Muscle of arm (tissue), 14 donors: ENCODE measurements around the gene C12orf75. TPM values are rescaled to one million over a fixed set of nuclear protein-coding genes. Genes with fewer than 3 reads are reported as not detected.
"Not testable (repeated sequence)": the region's sequence is repeated elsewhere in the genome, so short reads cannot be mapped to it uniquely, and the experiment has no call there.

Experiments used
- DNase-seq: peaks from one replicate; pipeline ENCODE4 v3.0.0-alpha.2; 2013
- long read RNA-seq, 11 donors: transcript quantifications; one replicate each; lab custom pipeline, GENCODE V29; 2026
- polyA plus RNA-seq, 12 donors: library from polyadenylated mRNA; unstranded; fragments of 120-200 nt; gene quantifications; one replicate each; pipeline ENCODE4 v1.2.1, GENCODE V29; 2013; ENCODE audit not compliant: insufficient read length in 12 of 12

C12orf75 gene
- polyA plus RNA-seq = 10 to 100 TPM in 3 of 12 donors, 1 to 10 TPM in 8, not detected in 1; 4.1 to 27.9 (median 8.3) TPM
- long read RNA-seq, donor 1, transcript C12orf75-201 (6 exons, 1,366 nt) = major isoform, 38 of 43 reads
- long read RNA-seq, donor 1, partial matches to known transcripts = 0 of 43 reads
- long read RNA-seq, donor 1, other reads (novel, unspliced or antisense) = 0 of 43 reads
- long read RNA-seq, donor 2, partial matches to known transcripts = 0 of 4 reads
- long read RNA-seq, donor 2, other reads (novel, unspliced or antisense) = 0 of 4 reads
- long read RNA-seq, donor 3, partial matches to known transcripts = 0 of 3 reads
- long read RNA-seq, donor 3, other reads (novel, unspliced or antisense) = 0 of 3 reads
- long read RNA-seq, donor 4, partial matches to known transcripts = 0 of 2 reads
- long read RNA-seq, donor 4, other reads (novel, unspliced or antisense) = 0 of 2 reads
- long read RNA-seq, donor 5 = 0 reads
- long read RNA-seq, donor 6, partial matches to known transcripts = 0 of 1 reads
- long read RNA-seq, donor 6, other reads (novel, unspliced or antisense) = 0 of 1 reads
- long read RNA-seq, donor 7, partial matches to known transcripts = 0 of 1 reads
- long read RNA-seq, donor 7, other reads (novel, unspliced or antisense) = 0 of 1 reads
- long read RNA-seq, donor 8, partial matches to known transcripts = 0 of 3 reads
- long read RNA-seq, donor 8, other reads (novel, unspliced or antisense) = 0 of 3 reads
- long read RNA-seq, donor 9, partial matches to known transcripts = 0 of 4 reads
- long read RNA-seq, donor 9, other reads (novel, unspliced or antisense) = 0 of 4 reads
- long read RNA-seq, donor 10, partial matches to known transcripts = 0 of 1 reads
- long read RNA-seq, donor 10, other reads (novel, unspliced or antisense) = 0 of 1 reads
- long read RNA-seq, donor 11, transcript C12orf75-201 (6 exons, 1,366 nt) = major isoform, 5 of 6 reads
- long read RNA-seq, donor 11, partial matches to known transcripts = 0 of 6 reads
- long read RNA-seq, donor 11, other reads (novel, unspliced or antisense) = 0 of 6 reads

DNA sequence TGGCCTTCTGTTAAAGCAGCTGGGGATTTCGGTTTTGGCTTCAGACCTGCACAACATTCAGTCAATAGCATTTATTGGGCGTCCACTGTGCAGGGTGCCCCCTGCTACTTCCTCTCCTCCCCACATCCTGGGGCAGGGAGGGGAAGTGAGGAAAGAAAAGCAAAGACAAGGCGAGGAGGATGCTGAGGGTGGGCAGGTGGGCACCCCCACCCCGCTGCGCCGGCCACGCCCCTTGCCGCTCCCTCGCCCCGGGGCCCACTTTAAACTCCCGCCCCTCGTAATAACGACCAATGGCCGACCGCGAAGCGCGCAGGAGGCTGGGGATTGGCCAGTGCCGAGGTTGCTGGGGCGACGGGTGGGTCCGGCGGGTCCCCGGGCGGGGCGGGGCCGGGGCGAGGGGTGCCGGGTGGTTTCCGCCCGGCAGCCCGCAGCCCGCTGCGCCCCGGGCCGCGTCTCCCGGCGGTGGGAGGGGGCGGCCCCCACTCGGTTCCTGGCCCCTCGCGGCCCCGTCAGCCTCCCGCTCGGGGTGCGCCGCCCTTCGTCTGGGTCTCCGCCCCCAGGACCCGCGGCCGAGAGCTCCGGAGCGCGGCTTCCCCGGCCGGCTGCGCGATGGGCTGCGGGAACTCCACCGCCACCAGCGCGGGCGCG lies at the start of gene C12orf75:
Gene C12orf75 (plus strand): TSS at position 409 of the 648 bp plus-strand sequence. CDS start 201 bp downstream, at position 610.
- DNase-seq = peak; percentile 73

DNA sequence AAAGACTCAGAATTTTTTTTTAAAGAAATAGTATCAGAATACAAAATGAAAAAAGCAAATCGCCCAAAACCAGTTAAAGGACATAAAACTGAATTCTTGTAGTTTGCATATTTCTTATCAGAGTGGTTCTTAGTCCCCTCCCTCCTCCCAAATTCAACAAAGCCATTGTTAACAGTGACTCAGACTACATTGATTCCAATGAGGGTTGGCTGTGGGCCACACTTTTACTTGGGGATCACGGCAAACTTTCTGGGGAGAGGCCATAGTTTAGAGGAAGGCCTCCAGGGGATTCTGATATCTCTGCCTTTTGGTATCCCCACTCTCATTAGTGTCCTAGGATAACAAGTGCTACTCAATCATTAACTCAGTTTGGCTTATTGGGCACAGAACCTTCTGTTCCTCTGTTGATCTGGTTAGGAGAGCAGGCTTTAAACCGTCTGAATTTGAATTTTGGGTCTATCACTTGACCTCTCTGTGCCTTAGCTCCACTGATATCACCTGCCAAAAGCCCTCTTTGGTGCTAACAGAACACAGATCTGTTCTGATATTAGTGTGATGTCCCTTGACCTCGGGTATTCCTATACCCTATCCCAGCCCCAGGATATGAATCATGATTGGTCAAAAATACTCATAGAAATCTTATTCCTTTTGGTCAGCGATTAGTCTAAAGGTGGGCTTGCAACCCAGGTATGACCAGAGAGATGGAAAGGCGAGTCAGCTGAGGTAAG lies 49.4 kb upstream of the C12orf75 start:
- no peak for DNase-seq

DNA sequence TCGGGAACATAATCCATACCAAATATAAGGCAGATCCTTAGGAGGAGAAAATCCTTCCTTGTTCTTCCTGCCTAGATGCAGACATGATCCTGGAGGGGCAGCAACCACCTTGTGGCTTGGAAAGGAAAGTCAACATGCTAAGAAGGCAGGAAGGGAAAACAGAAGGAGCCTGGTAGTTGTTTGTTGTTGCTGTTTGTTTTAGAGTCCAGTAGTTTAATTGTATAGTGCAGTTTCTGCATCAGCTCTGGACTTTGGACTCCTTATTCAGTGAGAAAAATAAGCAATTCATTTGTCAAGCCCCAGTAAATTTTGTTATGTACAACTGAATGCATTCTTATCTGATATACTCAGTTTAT lies 48.8 kb upstream of the C12orf75 start:
- no peak for DNase-seq

DNA sequence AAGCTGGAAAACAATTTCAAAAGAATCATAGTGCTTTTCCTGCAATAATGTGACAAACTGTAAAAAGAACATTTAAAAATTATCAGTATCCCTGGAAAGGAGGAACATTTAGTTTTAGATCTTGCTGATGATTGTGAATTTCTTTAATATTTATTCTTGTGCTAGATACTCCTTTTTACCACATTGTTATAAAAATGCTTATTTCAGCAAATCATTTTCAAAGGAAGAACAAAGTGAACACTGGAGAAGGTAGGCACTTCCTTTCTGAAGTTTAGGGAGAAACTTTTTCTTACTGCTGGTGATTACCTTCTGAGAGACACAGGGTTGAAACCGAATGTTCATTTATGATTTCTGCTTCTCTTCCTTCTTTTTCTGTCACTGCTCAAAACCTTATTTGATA lies 45.1 kb upstream of the C12orf75 start:
- DNase-seq = no peak

DNA sequence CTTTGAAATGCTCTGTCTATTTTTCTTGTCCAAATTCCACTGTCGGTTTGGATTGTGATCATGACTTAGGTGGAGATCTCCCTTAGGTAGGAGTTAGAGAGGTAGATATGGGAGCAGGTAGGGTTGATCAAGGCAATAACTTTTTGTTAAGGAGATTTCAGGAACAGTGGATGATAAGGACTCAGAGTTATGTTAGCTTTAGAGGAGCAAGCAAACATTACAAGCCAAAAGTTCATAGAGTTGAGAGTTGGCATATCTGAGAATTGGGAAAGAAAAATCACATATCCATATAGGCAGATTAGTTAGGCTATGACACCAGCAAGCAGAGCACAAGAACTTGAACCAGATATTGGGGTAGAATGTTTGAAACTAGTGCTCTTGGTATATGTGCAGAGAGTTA lies 43.1 kb upstream of the C12orf75 start:
- no peak for DNase-seq

DNA sequence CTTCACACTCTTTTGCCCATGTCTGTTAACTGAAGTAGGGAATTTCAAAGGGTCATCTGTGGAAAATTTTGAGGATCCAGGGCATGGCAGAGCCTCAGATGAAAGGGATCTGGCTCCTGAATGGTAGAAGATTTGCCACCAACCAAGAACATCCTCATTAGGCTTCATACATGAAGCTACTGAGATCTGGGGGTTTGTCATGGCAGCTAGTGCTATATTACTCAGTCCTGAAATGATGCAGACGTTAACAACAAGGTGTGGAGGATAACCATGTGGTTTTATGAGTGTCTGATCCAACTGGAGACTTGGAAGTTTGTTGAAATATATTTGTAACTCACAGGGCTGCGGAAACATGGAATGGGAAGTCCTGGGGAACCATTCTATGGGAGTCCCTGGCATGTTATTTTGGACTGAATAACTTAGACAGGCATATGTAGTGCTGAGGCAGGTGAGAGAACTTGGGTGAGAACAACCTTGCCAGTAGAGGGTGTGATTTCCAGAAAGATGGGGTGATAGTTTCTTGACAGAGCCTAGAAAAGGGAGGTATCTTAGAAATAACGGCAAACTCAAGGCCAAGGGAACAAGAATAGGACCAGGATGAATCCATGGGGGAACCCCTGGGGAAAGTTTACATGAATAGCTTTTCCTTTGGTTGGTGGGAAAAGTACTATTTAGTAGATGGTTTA lies 42.0 kb upstream of the C12orf75 start:
- DNase-seq = no peak

DNA sequence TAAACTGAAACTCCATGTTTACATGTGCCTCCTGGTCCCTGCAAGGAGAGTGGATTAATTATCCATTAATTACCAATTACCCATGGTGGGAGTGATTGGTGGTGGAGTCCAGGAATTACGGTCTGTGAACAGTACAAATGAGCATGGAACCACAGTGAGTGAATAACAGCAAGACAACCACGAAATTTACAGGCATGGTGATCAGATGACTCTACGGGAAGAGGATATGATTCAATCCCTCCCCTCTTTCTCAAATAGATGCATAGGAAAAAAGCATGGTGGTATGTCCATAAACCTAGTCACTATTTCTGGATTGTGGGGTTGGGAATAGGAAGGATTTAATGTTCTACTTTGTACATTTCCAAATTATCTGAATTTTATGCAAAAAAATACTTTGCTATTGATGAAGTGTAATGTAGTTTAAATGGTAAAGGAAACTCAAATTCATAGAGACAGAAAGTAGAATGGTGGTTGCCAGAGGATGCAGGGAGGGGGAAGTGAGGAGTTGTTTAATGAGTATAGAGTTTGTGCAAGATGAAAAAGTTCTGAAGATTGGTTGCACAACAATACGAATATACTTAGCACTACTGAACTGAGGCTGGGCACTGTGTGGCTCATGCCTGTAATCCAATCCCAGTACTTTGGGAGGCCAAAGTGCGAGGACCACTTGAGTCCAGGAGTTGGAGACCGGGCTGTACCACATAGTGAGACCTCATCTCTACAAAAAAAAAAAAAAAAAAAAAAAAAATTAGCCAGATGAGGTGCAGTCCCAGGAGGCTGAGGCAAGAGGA lies 41.2 kb upstream of the C12orf75 start:
- DNase-seq = no peak

DNA sequence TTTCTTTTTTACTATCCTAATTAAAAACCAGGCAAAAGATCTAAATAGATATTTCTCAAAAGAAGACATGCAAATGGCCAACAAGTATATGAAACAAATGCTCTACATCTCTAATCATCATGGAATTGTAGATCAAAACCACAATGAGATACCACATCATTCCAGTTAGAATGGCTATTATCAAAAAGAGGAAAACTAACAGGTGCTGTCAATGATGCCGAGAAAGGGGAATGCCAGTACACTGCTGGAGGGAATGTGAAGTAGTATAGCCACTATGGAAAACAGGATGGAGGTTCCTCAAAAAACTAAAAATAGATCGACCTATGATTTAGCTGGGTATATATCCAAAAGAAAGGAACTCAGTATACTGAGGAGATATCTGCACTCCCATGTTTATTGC lies 39.0 kb upstream of the C12orf75 start:
- no peak for DNase-seq

DNA sequence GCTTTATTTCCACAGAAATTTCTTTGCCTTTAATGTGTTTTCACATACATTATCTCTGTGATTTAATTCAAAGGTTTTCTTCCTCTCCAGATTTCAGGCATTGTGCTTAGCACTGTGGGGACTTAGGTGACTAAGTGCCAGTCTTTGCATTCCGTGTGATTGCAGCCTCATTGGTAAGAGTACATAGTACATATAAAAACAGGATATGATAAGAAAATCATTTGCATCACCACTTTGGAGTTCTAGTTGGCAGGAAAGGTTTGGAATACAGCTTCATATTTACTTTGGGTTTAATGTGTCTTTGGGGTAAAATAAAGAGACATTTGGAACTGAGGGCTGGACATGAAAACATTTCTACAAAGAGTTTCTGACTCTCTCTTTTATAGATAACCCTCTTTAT lies 37.8 kb upstream of the C12orf75 start:
- DNase-seq = no peak

DNA sequence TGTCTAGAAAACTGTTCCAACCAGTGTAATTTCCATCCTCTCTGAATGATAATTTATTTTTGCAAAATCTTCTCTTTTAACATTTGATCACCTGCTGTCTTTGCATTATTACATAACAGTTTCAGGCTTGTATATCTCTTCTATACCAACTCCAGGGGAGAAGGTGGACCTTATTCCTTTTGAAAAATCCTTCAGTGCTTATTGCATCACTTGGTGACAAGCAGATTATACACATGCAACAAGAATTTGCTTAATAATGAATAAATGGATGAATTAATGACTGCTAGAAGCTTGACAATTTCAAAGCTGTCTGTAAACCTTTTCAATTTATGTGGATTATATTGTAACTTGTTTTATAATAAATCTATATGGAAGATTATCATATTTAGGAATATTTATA lies 37.3 kb upstream of the C12orf75 start:
- DNase-seq = no peak

DNA sequence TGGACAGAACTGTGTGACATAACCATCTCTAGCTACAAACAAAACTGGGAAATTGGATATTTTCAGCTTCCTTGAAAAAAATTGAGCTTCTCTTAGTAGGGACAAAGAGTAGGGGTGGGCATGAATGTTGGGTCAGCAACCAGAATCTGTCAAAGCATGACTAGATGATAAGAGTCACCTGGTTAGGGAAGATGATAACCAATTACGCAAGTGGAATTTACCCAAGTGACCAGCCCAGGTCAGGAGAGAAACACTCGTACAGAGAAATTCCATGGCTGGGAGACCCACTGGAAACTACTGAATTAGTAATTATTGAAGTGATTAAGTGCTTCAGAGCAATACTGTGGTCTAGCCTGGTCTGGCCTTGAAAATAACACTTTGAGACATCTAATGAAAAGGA lies 36.3 kb upstream of the C12orf75 start:
- no peak for DNase-seq

DNA sequence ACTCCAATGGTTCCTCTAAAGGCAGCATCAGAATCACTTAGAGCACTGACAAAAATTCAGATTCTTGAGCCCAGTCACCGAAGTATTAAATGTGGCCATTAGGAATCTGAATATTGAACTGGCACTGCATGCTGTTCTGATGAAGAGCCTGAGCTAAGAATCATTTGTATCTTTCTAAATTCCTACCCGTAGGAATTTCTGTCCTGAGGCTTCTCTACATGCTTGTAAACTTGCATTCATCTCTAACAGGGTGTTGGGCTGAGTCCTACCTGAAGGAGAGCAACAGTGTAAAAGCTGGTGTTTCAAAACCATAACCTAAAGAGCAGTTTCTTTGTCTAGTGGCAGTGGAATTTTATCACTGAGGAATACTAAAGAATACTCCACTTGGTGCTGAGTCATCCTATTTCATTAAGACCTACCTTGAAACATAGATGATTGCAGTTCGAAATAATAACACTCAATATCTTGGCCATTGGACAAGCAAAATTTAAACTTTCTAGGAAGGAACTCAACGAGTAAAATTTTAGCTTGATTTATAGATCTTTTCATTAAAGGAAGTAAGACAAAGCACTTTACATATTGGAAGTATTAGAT lies 35.5 kb upstream of the C12orf75 start:
- no peak for DNase-seq

DNA sequence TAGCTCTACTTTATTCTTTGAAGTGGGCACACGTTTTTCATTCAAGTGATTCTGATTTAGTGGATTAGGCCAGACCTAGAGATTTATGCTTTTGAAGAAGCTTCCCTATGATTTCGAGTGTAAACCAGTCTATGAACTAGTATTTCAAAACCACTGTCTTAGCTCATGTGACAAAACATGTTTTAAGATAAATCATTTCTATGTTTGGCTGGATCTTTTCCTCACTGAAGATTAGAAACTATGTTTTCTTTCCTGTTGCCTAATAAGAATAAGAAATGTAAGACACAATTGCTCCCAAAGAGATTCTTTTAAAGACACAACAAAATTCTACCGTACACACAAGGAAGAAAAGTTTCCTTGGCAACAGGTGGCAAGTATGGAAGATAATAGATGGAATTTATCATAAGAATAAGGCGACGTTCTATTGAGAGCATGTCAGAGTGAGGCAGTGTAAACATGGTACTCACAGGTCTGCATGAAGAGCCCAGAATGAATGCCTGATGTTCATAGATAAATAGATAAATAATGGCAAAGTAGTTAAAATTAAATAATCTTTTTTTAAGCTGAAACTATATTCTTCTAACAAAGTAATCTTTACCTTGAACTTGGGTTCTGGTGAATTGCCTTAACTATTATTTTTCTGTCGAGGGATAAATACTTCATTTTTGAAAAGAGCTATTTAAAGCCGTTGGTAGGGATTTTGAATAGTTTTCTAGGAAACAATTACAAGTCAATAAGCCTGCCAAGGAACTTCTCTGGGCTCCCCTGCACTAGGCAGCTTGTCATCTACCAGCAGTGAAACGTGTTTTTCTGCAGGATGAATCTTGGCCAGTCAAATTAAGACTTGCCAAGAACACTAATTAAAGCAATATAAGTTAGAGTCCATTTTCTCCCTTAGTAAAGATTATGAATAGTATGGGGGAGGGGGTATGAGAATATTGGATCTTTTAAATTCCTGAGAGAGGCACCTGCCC lies 34.1 kb upstream of the C12orf75 start:
- DNase-seq = no peak

DNA sequence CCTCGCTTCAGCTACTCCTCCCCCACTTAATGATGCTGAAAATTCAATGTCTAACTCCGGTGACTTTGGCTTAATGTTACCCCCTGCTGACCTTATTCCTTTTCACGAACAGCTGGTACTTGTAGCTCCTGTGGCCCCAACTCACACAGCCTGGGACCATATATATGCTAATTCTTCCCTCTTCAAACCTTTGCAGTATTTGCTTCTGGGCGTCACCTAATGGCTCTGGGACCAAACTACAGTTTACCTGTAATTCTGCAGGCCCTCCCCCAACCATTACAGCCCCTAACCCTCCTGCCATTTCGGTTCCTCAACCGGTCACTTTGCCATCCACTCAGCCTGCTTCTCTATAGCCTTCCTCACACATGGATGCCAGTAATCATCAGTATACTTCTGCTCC lies 29.6 kb upstream of the C12orf75 start:
- DNase-seq = no peak

DNA sequence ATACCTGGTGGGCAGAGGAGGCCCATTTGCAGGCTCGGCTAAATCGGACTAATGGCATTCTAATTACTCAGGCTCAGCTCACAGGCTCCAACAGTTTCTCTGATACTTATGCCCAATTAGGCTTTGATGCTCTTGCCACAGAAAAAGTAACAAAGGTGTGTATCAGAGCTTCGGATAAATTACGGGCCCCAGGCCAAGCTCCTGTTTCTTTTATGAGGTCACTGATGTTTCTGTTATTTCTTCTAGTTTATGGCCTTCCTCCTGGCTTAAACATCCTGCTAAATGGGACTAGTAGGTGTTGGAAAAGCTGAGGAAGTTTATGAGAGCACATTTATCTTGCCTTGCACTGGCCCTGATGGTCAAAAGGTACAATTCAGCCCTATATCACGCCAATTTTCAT lies 28.8 kb upstream of the C12orf75 start:
- no peak for DNase-seq

DNA sequence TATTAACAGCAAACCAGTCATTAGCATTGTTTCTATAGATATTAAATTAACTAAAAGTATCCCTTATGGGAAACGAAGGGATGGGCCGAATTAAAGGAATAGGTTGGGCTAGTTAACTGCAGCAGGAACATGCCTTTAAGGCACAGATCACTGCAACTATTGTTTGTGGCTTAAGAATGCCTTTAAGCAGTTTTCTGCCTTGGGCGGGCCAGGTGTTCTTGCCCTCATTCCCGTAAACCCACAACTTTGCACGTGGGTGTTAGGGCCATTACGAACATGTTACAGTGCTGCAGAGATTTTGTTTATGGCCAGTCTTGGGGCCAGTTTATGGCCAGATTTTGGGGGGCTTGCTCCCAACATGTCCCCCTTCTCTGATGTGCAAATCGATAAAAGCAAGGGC lies 27.5 kb upstream of the C12orf75 start:
- DNase-seq = not testable (repeated sequence)

DNA sequence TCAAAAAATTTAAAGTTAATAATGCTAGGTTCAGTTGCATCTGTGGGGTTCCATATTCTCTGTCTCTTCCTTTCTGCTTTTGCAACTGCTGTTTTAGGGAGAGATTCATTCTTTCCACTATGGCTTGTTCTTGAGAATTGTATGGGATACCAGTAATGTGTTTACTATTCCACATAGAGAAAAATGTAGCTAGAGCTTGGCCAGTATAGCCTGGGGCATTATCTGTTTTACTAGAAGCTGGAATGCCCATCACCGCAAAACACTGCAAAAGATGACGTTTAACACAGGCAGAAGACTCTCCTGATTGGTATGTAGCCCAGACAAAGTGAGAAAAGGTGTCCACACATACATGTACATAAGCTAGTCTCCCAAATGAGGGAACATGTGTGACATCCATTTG lies 25.9 kb upstream of the C12orf75 start:
- DNase-seq = not testable (repeated sequence)

DNA sequence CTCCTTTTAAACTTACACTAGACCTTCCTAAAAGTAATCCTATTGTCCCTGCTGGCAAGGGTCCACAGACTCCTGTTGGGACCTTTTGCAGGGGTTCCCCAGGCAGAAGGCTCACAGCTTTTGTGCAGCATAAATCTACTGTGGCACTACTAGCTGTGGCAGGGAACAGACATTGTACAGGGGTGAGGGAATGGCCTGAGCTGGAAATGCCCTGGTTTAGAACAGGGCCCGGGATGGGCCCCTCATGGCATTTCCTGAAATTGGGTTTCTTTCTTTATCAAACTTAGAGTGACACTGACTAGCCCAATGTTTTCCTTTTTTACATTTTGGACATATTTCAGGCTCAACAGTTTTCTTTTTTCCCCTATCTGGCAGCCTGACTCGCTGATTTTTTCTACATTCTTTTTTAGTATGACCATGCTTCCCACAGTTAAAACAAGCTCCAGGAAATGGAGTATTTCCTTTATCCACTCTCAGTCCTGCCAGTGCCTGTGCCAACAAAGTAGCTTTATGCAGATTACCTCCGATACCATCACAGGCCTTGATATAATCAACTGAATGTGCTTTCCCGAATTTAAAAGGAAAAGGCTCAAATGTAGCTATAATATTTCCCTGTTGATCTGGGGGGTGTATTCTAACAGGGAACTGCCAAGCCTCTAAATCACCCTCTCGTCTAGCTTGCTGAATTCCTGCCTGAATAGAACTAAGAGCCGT lies 22.7 kb upstream of the C12orf75 start:
- not testable (repeated sequence) for DNase-seq
